Brain microvascular endothelial cell (primary cell): Measurements from ENCODE around the gene GALNT12.

ENCODE experiments used
- DNase-seq: peaks from one replicate; pipeline ENCODE4 v3.0.0-alpha.2; 2020
- H3K27ac ChIP-seq: fragments of 250-450 bp; sonication (Bioruptor Pico); 2 replicates; pipeline ENCODE4 v1.5.1; 2020; ENCODE audit warnings: mild to moderate bottlenecking, moderate library complexity
- H3K27me3 ChIP-seq: fragments of 250-450 bp; sonication (Bioruptor Pico); replicated peaks from 2 replicates; pipeline ENCODE4 v1.5.1; 2020; ENCODE audit warnings: mild to moderate bottlenecking
- H3K36me3 ChIP-seq: fragments of 250-450 bp; sonication (Bioruptor Pico); replicated peaks from 2 replicates; pipeline ENCODE4 v1.5.1; 2020; ENCODE audit warnings: mild to moderate bottlenecking
- H3K4me3 ChIP-seq: 2 replicates; pipeline ENCODE4 v1.5.1; 2011; ENCODE audit warnings: low read depth, mild to moderate bottlenecking, control low read depth, low read length, moderate library complexity
- in situ Hi-C: cut with HindIII; loops from 2 replicates; pipeline ENCODE4 v1.10.0; 2017; ENCODE audit warnings: low sequenced_read_pairs, low pct_ligation_motif_present
- TF ChIP-seq, protein P1 (sequence below): IDR thresholded peaks from 2 replicates; pipeline ENCODE4 v1.5.1; 2011; ENCODE audit warnings: low read depth, mild to moderate bottlenecking, moderate library complexity, low read length, control low read depth, inconsistent platforms; ENCODE audit errors: missing control alignments

The GALNT12 gene

GRCh38 chr9:98854266-98854665 is 46.8 kb downstream of the GALNT12 start:
- no peak overlapping the region for H3K27ac ChIP-seq
- TF ChIP-seq, protein P1, sequence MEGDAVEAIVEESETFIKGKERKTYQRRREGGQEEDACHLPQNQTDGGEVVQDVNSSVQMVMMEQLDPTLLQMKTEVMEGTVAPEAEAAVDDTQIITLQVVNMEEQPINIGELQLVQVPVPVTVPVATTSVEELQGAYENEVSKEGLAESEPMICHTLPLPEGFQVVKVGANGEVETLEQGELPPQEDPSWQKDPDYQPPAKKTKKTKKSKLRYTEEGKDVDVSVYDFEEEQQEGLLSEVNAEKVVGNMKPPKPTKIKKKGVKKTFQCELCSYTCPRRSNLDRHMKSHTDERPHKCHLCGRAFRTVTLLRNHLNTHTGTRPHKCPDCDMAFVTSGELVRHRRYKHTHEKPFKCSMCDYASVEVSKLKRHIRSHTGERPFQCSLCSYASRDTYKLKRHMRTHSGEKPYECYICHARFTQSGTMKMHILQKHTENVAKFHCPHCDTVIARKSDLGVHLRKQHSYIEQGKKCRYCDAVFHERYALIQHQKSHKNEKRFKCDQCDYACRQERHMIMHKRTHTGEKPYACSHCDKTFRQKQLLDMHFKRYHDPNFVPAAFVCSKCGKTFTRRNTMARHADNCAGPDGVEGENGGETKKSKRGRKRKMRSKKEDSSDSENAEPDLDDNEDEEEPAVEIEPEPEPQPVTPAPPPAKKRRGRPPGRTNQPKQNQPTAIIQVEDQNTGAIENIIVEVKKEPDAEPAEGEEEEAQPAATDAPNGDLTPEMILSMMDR: no peak
- no peak for DNase-seq
- H3K4me3 ChIP-seq: no peak overlapping the region
- H3K36me3 ChIP-seq: no peaks in the 10 kb centered on the region
- in situ Hi-C loops: loop anchor here (25.0 kb wide), 1 partner anchor 133 kb away; no protein-coding TSS in a partner anchor
- no peaks in the 10 kb centered on the region for H3K27me3 ChIP-seq

DNA sequence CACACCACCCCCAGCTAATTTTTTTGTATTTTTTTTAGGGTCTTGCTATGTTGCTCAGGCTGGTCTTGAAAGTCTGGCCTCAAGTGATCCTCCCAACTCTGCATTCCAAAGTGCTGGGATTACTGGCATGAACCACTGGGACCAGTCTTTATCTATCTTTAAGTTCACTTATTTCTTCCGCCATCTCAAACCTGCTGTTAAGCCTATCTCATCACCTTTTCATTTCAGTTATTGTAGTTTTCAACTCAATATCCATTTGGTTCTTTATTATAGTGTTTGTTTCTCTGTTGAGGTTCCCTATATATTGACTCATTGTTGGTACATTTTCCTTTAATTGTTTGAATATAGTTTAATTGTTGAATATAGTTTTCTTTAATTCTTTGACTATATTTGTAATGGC is 48.1 kb downstream of the GALNT12 start:
- TF ChIP-seq, protein P1: no peak
- in situ Hi-C loops: loop anchor here (25.0 kb wide), 1 partner anchor 132 kb away; no protein-coding TSS in a partner anchor
- no peaks in the 10 kb centered on the region for H3K27me3 ChIP-seq
- DNase-seq: no peak
- no peak overlapping the region for H3K27ac ChIP-seq
- H3K4me3 ChIP-seq: no peak overlapping the region
- no peaks in the 10 kb centered on the region for H3K36me3 ChIP-seq

DNA sequence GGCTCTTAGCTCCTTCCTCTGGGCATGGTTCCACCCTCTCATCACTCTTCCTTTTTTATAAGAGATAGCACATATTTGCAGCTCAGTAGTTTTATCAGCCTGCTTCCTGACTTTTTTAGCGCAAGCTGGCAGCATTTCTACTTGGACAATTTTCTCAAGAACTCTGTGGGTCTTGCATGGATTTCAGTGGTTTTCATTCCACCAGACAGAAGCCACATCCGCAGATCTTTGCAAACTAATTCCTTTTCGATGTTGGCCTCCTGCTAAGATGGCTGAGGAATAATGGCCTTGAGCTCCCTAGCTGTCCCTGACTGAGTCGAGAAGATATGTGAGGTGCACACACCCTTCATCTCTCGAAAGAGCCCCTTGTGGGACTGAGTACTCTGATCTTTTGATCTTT is 49.5 kb downstream of the GALNT12 start:
- no peak for DNase-seq
- Histone ChIP-seq H3K27ac (no peak overlapping the region), H3K36me3 (no peaks in the 10 kb centered on the region), H3K4me3 (no peak overlapping the region), H3K27me3 (no peaks in the 10 kb centered on the region)
- in situ Hi-C loops: loop anchor here (25.0 kb wide), 1 partner anchor 130 kb away; no protein-coding TSS in a partner anchor
- TF ChIP-seq, protein P1: no peak

DNA sequence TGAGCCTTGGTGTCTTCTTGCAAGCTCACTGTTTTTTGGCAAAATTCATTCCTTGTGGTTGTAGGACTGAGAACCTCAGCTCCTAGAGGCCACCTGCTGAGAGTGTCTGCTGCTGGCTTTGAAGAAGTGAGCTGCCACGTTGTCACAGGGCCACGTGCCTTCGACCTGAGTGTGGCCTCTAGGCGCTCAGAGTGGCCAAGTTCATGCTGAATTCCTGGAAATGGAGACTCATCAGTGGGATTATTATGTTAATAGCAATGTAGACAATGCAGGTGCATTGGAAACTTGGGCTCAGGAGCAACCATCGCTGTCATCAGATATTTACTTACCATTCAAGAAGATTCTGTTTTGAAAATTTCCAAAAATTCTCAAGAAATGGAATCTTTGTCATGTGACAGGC is 52.5 kb downstream of the GALNT12 start:
- in situ Hi-C loops: loop anchor here (25.0 kb wide), 1 partner anchor 127 kb away; no protein-coding TSS in a partner anchor
- Histone ChIP-seq H3K36me3 (no peaks in the 10 kb centered on the region), H3K4me3 (no peak overlapping the region), H3K27ac (no peak overlapping the region), H3K27me3 (no peaks in the 10 kb centered on the region)
- no peak for DNase-seq
- TF ChIP-seq, protein P1: no peak

DNA sequence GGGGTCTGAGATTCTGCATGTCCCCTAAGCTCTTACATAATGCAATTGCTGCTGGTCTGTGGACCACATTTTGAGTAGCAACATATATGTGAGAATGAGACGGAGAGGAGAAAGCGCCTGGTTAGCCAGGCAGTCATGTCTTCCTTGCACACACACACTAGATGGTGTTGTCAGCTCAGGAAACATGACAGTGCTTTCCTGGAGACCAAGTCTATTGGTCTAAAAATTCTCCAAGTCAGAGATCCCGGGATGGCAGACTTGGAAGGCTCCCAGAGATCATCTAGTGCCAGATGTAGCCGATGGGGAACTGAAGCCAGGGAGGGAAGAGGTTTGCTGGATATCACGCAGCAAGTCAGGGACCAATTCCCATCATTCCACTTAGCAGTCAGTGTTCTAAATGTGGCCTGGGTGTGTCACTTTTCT is 53.4 kb downstream of the GALNT12 start:
- DNase-seq: peak; percentile 84

More for the DNA sequence above, 53.4 kb downstream of the GALNT12 start:
- TF ChIP-seq, protein P1: peak; percentile 79
- H3K4me3 ChIP-seq: no peak overlapping the region
- no peaks in the 10 kb centered on the region for H3K27me3 ChIP-seq
- no peak overlapping the region for H3K27ac ChIP-seq
- H3K36me3 ChIP-seq: no peaks in the 10 kb centered on the region
- in situ Hi-C loops: loop anchor here (25.0 kb wide), 1 partner anchor 126 kb away; no protein-coding TSS in a partner anchor
